Suprapubic skin (tissue), 4 donors: ENCODE measurements around the gene REEP3. TPM values are rescaled to one million over a fixed set of nuclear protein-coding genes. Genes with fewer than 3 reads are reported as not detected.

Experiments
- DNase-seq, 2 donors: peaks; one replicate each; pipeline ENCODE4 v3.0.0-alpha.2; 2019; ENCODE audit warnings: low spot score in 2 of 2
- H3K27ac ChIP-seq: fragments of 200-600 bp; sonication (generic); one replicate; pipeline ENCODE4 v1.5.1; 2019
- H3K27me3 ChIP-seq: fragments of 200-600 bp; sonication (generic); one replicate; pipeline ENCODE4 v1.5.1; 2019
- H3K36me3 ChIP-seq: fragments of 200-600 bp; sonication (generic); one replicate; pipeline ENCODE4 v1.5.1; 2019
- H3K4me1 ChIP-seq: fragments of 200-600 bp; sonication (generic); one replicate; pipeline ENCODE4 v1.5.1; 2019
- H3K4me3 ChIP-seq: fragments of 200-600 bp; sonication (generic); one replicate; pipeline ENCODE4 v1.5.1; 2019; ENCODE audit warnings: mild to moderate bottlenecking
- H3K9me3 ChIP-seq: fragments of 200-600 bp; sonication (generic); one replicate; pipeline ENCODE4 v1.5.1; 2019
- EP300 ChIP-seq: sonication (generic); formaldehyde crosslinking; IDR thresholded peaks from one replicate; pipeline ENCODE4 v1.6.1; 2017; ENCODE audit warnings: antibody characterized with exemption
- POLR2A ChIP-seq, 2 donors: fragments of 450-650 bp; IDR thresholded peaks; one replicate each; pipeline ENCODE4 v1.6.1; 2017; ENCODE audit warnings: antibody characterized with exemption in 2 of 2, mild to moderate bottlenecking in 2 of 2, moderate library complexity in 2 of 2
- POLR2AphosphoS5 ChIP-seq, 3 donors: sonication (generic); formaldehyde crosslinking; IDR thresholded peaks; one replicate each; pipeline ENCODE4 v1.6.1; 2017; ENCODE audit warnings: antibody characterized with exemption in 3 of 3
- WGBS: methylation state at CpG from one replicate; pipeline ENCODE4 v1.1.5; 2018; 5-methylcytosine and 5-hydroxymethylcytosine counted together
- total RNA-seq, 4 donors: library from RNA; depleted of rRNA; stranded (reverse); fragments of >200 nt; gene quantifications; one replicate each; pipeline ENCODE4 v1.1.0, GENCODE V29; 2016
- TF ChIP-seq, protein P1 (sequence below), 2 donors: fragments of 200-600 bp in 1 of 2; fragments of 450-650 bp in 1 of 2; sonication (generic) in 1 of 2; IDR thresholded peaks; one replicate each; pipeline ENCODE4 v1.5.1; 2016 to 2019; ENCODE audit warnings: antibody characterized with exemption in 2 of 2, mild to moderate bottlenecking in 1 of 2, moderate library complexity in 1 of 2

REEP3 gene
- total RNA-seq, 4 donors from 2014 or later: 29.0 to 79.2 (median 31.1) TPM

DNA sequence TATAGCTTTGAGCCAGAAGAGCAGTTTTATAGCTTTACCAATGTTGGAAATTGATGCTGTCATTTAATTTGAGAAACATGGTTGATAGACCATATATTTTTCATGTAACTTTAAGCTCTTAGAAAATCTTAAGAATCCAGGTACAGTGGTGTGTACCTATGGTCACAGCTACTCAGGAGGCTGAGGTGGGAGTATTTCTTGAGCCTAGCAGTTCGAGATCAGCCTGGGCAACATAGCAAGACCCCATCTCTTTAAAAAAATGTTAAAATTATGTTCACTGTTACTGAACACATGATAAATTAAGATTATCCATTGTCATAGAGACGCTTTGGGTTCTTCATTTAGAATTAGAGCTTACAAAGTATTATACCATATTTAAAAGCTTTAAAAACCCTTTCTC, 18.2 kb downstream of the REEP3 start:
- no peaks in the 10 kb centered on the region for H3K27me3 ChIP-seq
- H3K36me3 ChIP-seq: no peaks in the 10 kb centered on the region
- H3K9me3 ChIP-seq: no peaks in the 10 kb centered on the region
- DNase-seq: no peak
- H3K4me3 ChIP-seq: no peak overlapping the region
- TF ChIP-seq, protein P1, sequence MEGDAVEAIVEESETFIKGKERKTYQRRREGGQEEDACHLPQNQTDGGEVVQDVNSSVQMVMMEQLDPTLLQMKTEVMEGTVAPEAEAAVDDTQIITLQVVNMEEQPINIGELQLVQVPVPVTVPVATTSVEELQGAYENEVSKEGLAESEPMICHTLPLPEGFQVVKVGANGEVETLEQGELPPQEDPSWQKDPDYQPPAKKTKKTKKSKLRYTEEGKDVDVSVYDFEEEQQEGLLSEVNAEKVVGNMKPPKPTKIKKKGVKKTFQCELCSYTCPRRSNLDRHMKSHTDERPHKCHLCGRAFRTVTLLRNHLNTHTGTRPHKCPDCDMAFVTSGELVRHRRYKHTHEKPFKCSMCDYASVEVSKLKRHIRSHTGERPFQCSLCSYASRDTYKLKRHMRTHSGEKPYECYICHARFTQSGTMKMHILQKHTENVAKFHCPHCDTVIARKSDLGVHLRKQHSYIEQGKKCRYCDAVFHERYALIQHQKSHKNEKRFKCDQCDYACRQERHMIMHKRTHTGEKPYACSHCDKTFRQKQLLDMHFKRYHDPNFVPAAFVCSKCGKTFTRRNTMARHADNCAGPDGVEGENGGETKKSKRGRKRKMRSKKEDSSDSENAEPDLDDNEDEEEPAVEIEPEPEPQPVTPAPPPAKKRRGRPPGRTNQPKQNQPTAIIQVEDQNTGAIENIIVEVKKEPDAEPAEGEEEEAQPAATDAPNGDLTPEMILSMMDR (IDR thresholded peaks at IDR 0.05): no peak
- TF ChIP-seq EP300 (no peak), POLR2AphosphoS5 (IDR thresholded peaks at IDR 0.05) (no peak), POLR2A (IDR thresholded peaks at IDR 0.05) (no peak)
- 98% methylated on average over 2 of the region's 2 CpGs for WGBS
- H3K27ac ChIP-seq: no peak overlapping the region
- peaks cover 3% of the 10 kb centered on the region for H3K4me1 ChIP-seq

DNA sequence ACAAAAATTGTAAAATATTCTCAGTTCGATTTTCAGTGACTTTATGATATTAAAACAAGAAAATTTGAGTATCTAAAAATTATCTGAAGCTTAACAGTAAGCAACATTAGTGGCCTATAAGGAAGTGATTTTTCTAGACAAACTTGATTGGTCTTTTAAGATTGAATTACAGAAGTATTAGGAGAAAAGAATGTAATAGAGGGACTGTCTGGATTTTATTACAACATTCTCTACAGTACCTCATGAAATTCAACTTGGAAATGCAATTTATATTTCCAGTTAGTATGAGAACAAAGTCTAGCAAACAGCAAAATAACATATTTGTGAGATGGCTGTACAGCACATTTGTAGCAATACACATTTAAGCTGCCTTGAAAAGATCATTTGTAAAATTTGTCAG, 18.8 kb downstream of the REEP3 start:
- H3K27me3 ChIP-seq: no peaks in the 10 kb centered on the region
- TF ChIP-seq POLR2A (IDR thresholded peaks at IDR 0.05): no peak
- no peak for TF ChIP-seq POLR2AphosphoS5 (IDR thresholded peaks at IDR 0.05)
- TF ChIP-seq EP300: no peak
- no peaks in the 10 kb centered on the region for H3K36me3 ChIP-seq
- no peaks in the 10 kb centered on the region for H3K9me3 ChIP-seq
- H3K4me3 ChIP-seq: no peak overlapping the region
- H3K27ac ChIP-seq: no peak overlapping the region
- 62% methylated on average over 1 of the region's 1 CpG for WGBS
- H3K4me1 ChIP-seq: peaks cover 4% of the 10 kb centered on the region
- DNase-seq: no peak

DNA sequence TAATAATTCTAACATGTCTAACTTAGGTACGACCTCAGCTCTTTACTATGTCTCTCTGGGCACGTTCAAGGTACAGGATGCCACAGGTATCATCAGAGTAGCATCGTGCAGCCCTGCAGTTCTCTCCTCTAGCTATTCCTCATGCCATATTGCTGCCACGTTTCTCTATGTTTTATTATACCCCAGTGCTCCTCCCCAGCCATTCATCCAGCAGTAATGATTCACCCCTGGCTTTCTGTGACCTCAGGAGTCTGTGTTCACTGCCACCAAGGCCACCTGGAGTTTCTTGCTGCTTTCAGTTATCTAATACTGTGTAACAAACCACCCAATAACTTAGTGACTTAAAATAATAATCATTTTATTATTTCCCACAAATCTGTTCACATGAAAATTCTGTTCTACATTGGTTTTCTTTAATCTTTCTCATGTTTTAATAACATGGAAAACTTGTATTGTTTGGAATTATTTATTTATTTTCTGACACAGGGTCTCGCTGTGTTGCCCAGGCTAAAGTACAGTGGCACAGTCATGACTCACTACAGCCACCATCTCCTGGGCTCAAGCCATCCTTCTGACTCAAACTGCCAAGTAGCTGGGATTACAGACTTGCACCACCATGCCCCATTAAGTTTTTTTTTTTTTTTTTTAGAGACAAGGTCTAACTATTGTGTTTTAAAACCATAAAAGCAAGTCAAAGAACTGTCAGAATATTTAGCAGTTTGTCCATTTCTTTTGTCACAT, 21.8 kb downstream of the REEP3 start:
- H3K4me3 ChIP-seq: no peak overlapping the region
- peaks cover 4% of the 10 kb centered on the region for H3K4me1 ChIP-seq
- WGBS: 70% methylated on average over 5 of the region's 5 CpGs
- no peaks in the 10 kb centered on the region for H3K27me3 ChIP-seq
- no peak for TF ChIP-seq POLR2A (IDR thresholded peaks at IDR 0.05)
- TF ChIP-seq POLR2AphosphoS5 (IDR thresholded peaks at IDR 0.05): no peak
- TF ChIP-seq EP300: no peak
- no peaks in the 10 kb centered on the region for H3K36me3 ChIP-seq
- no peak overlapping the region for H3K27ac ChIP-seq
- no peak for DNase-seq
- no peaks in the 10 kb centered on the region for H3K9me3 ChIP-seq

DNA sequence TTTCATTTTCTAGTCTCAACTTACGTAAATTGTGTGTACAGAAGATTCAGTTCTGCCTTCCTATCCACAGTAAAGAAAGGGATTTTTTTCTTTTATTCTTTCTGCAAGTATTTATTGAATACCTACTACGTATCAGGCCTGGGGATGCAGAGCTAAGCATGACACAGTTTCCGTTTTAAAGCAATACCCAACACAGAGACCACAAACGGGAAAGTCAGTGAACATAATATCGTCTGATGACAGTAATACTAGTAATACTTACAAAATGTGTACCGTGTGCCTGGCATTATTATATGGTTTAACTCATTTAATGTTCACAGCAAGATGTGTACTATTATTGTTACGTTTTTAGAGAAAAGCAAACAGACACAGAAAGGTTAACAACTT, 22.4 kb downstream of the REEP3 start:
- no peak for DNase-seq
- H3K27ac ChIP-seq: no peak overlapping the region
- H3K27me3 ChIP-seq: no peaks in the 10 kb centered on the region
- no peak overlapping the region for H3K4me3 ChIP-seq
- 91% methylated on average over 7 of the region's 7 CpGs for WGBS
- H3K36me3 ChIP-seq: no peaks in the 10 kb centered on the region
- TF ChIP-seq POLR2A (IDR thresholded peaks at IDR 0.05): no peak
- no peak for TF ChIP-seq EP300
- TF ChIP-seq, protein P1 (IDR thresholded peaks at IDR 0.05): no peak
- TF ChIP-seq POLR2AphosphoS5 (IDR thresholded peaks at IDR 0.05): no peak
- H3K4me1 ChIP-seq: peaks cover 4% of the 10 kb centered on the region
- H3K9me3 ChIP-seq: no peaks in the 10 kb centered on the region

DNA sequence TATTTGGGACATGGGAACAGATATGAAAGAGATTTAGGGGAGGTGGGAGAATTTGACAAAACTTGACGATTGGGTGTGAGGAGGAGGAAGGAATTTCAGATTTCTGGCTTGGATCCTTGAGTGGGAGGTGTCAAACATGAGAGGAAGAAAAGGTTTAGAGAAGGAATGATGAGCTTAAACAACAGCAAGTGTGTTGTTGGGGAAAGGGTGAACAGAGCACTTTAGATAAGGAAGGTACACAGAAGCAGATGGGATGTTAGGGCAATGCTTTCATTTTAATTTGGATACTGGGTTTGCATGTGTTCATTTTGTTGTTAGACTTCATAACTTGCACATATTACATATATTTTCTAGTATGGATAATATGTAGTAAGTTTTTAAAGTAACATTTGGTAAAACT, 23.2 kb downstream of the REEP3 start:
- Histone ChIP-seq H3K9me3 (no peaks in the 10 kb centered on the region), H3K4me1 (peaks cover 4% of the 10 kb centered on the region), H3K4me3 (no peak overlapping the region), H3K27ac (no peak overlapping the region), H3K27me3 (no peaks in the 10 kb centered on the region), H3K36me3 (no peaks in the 10 kb centered on the region)
- no peak for DNase-seq
- WGBS: 23% methylated on average over 1 of the region's 1 CpG
- TF ChIP-seq, protein P1 (IDR thresholded peaks at IDR 0.05): no peak
- TF ChIP-seq EP300 (no peak), POLR2AphosphoS5 (IDR thresholded peaks at IDR 0.05) (no peak), POLR2A (IDR thresholded peaks at IDR 0.05) (no peak)

DNA sequence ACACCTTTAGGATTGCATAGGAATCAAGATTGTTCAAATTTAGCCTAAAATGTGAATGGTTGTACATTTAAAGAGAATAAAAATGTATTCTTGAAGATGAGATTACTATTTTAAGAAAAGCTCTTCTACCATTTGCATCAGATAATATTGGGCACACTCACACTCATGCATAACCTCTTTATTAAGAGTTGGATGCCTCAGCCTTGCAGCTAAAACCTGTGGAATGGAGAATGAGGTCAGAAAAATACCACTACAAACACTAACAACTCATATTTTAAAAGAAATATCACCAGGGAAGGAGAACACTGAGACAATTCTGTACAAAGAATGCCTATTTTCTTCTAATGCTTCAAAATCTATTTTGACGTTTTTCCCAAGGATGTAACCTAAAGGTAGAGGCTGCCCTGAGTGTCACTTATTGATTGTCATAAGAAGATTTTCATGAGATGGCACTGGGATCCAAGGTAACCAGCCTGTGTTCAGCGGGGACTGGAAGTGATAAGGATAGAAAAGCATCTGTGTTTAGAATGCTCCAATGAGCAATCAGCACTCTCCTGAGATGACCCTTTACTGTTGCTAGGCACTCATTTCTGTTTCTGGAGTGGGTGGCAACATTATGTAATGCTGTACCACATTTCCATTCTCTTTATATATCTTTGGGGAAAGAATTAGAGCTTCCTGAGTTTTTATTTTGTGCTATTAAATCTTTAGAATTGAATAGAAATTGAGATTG, 26.6 kb downstream of the REEP3 start:
- Histone ChIP-seq H3K4me1 (peaks cover 10% of the 10 kb centered on the region), H3K36me3 (no peaks in the 10 kb centered on the region), H3K9me3 (no peaks in the 10 kb centered on the region), H3K27me3 (no peaks in the 10 kb centered on the region), H3K27ac (no peak overlapping the region), H3K4me3 (no peak overlapping the region)
- DNase-seq: no peak
- 84% methylated on average over 2 of the region's 2 CpGs for WGBS
- no peak for TF ChIP-seq POLR2AphosphoS5 (IDR thresholded peaks at IDR 0.05)
- TF ChIP-seq POLR2A (IDR thresholded peaks at IDR 0.05): no peak
- TF ChIP-seq EP300: no peak
- TF ChIP-seq, protein P1 (IDR thresholded peaks at IDR 0.05): no peak
